GOT3 (cell line): ENCODE results near the gene CCDC121.

ENCODE experiments used
- DNase-seq: peaks from one replicate; lab custom pipeline; 2025; ENCODE audit warnings: mixed read lengths; lab: John Stamatoyannopoulos, UW

CCDC121 gene, protein sequence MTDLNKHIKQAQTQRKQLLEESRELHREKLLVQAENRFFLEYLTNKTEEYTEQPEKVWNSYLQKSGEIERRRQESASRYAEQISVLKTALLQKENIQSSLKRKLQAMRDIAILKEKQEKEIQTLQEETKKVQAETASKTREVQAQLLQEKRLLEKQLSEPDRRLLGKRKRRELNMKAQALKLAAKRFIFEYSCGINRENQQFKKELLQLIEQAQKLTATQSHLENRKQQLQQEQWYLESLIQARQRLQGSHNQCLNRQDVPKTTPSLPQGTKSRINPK

GRCh38 chr2:27628767-27629709, at the start of gene CCDC121, which contains the start of gene GPN1:
CCDC121 (minus strand) TSS chr2:27629012; CDS start chr2:27627799, 1,213 bp downstream.
GPN1 (plus strand) TSS chr2:27629050; CDS start chr2:27629059, 9 bp downstream.
- peak; percentile 81 for DNase-seq

DNA sequence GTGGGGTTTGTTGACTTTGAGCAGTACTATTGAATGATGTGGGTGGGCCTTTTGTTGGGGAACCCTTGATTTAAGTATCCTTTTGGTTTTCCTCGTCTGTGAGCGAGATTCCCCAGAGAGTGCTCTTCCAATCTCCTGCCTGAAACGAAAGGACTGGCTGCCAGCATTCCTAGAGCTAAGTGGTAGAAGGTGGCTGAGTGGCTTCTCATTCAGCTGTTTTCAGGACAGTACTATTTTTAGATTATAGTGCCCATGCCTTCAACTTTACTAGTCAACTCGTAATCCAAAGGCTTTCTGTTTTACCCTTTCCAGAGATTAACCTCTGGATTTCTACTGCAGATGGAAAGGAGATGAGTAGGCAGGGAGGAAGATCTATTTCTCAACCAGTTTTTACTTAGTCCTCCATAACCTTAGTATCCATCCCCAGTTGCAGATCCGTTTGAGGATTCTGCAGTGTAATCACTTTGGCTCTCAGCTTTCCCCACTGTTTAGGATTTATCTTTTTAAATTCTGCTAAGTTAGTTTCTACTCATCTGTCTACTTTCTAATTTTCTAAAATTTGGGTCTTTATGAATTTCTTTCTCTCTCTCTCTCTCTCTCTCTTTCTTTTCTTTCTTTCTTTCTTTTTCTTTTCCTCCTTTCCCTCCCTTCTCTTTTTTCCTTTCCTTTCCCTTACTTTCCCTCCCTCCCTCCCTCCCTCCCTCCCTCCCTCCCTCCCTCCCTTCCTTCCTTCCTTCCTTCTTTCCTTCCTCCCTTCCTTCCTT, 44.1 kb upstream of the CCDC121 start:
- no peak for DNase-seq

DNA sequence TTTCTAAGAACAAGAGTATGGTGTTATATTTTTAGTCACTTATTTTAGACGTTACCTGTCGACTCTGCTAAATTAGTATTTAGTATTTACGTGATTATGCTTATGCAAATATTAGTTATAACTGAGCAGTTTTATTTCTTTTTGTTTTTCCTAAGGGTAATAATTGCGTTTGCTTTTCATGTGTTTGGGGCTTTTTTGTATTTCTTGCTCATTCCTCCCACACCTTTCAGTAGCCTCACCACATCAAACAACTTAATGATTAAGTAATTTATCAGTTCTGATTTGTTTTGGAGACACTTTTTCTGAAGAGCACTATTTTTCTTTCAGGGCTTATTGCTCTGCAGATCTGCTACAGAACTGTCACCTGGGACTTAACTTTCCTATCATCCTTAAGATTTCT, 42.4 kb upstream of the CCDC121 start:
- DNase-seq, result no peak

DNA sequence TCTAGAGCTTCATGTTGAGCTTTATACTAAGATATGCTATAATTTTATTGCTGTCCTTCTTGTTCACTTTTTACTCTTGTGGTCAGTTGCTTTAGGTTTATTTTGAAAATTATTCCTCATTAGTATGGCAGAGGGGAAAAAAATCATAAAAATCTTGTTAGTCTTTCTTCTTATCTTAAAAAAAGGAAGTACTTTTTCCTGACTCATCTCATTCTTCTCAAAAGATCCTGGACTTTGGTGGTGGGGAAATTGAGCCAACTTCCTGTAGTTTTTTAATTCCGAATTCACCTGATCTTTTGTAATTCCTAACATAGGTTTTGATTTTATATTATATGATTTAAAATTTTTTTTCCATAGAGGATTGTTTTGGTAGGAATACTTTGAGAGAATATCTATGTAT, 38.6 kb upstream of the CCDC121 start:
- no peak for DNase-seq

DNA sequence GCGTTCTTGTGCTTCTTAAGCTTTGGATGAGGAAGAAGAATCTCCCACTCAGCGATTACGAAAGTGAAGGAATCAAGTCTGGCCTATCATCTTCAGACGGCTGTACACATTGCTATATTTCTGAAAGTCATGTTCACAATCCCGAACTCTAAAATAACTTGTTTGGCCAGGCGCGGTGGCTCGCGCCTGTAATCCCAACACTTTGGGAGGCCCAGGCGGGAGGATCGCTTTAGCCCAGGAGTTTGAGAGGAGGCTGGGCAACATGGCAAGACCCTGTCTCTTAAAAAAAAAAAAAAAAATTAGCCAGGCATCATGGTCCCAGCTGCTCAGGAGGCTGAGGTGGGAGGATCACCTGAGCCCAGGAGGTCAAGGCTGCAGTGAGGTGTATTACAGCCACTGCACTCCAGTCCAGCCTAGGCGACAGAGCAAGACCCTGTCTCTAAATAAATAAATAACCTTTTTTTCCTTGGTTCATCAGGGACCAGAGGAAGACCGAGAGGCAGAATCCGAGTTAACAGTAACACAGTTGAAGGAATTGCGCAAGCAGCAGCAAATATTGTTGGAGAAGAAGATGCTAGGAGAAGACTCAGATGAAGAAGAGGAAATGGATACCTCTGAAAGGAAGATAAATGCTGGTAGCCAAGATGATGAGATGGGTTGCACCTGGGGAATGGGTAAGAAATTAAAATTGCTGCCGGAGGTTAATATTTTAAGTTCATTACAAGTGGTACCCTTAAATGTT, 36.0 kb upstream of the CCDC121 start:
- DNase-seq, result no peak

- no peak for DNase-seq
Observed at GRCh38 chr2:27664154-27664574, 35.4 kb upstream of the CCDC121 start.

DNA sequence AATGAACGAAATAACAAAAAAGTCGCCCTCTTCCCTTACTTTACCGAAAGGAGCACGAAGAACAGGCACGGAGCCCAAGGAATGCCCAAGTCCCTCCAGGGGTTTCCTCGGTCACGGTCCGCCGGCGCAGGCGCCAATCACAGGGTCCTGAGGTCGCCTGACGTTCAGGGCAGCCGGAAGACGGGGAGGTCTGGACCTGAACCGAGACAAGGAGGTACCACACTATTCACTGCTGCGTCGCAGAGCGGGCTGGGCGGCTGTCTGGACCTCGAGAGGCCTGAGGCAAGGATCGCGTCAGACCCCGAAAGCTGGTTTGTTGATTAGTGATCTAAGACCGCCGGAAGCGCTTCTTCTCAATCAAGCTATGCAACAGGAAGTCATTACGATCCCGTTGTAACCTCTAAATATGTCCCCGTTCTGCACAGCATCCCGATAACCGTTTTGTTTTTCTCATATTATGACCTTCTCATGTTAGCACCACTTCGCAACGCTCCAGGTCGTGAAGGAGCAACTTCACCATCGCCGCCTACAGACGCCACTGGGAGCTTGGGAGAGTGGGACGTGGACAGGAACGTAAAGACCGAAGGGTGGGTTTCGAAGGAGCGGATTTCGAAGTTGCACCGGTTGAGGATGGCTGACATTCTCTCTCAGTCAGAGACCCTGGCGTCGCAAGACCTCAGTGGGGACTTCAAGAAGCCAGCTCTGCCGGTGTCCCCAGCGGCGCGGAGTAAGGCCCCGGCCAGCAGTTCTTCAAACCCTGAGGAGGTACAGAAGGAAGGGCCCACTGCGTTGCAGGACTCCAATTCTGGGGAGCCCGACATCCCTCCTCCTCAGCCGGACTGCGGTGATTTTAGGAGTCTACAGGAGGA, 34.7 kb upstream of the CCDC121 start, which contains the start of the genes SLC4A1AP and SUPT7L:
SLC4A1AP (plus strand) TSS at position 605 of the 869 bp plus-strand sequence; CDS start at position 631, 26 bp downstream.
SUPT7L (minus strand) TSS at position 330 of the 869 bp plus-strand sequence. CDS start 1,422 bp downstream, outside the sequence.
- peak; percentile 53 for DNase-seq

- DNase-seq, result no peak
Observed at GRCh38 chr2:27661371-27661770, 32.6 kb upstream of the CCDC121 start.

DNA sequence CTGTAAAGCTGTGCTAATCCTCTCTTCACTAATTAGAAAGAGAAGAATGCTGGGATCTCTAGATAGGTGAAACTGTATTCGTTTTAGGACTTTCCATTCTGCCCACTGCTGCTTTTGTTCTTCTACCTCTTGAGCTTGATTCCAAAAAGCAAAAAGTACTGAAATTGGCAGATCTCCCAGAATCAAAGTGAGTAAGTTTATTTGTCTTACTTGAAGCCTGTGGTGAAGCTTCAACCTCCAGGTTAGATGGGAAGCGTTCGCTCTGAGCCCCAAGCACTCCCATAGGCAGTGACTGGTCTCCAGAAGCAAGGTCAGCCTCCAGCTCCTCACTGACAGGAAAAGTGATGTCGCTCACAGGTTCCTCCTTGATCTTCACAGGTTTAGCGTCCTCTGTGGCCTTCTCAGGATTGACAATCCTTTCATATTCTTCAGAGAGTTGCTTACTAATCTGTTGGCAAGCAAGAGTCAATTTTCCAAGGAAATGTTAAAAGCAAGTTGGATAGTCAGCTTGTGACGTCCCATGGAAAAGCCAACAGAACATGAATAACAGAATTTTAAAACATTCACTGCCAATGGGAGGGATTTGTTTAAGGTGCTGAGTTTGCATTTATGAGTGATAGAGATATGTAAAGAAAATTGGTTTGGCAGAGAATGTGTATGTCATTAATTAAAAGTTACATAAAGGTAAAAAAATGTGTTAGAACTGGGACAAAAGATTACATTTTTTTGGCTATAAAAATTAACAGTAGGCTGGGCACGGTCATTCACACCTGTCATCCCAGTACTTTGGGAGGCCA, 26.5 kb upstream of the CCDC121 start:
- DNase-seq, result no peak

GRCh38 chr2:27653397-27653796, 24.6 kb upstream of the CCDC121 start:
- no peak for DNase-seq

DNA sequence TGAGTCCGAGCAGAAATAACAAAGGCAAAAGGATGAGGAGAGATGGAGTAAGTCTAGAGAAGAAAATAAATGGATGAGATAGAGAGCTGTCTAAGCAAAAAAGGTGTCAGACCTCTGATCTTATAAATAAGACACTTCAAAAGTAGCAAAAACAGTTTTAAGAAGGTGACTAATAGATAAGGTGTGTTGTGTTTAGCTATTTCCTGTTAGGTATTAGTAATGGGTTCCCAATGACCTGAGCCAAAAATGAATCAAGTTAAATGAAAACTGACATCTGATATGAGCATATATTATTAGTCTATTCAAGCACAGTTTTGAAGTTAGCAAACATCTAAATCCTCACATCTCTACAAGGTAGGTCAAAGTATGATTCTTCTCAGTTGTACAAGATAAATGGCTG, 24.0 kb upstream of the CCDC121 start:
- no peak for DNase-seq

- no peak for DNase-seq
Observed at GRCh38 chr2:27652341-27652740, 23.5 kb upstream of the CCDC121 start.

DNA sequence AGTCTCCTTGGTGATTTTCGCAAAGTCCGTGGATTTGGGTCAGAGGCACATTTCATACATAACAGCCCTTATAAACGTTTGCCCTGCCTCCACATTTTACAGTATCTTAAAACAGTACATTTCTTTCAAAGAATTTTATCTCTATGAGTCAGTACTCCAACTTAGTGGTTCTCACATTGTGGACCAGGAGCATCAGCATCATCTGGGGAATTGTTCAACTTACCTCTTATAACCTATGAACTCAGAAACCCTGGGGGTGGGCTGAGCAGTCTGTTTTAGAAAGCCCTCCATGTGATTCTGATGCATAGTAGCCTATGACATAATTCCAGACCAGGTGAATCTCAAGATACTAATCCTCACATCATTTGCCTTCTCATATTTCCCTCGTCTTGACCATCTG, 22.2 kb upstream of the CCDC121 start:
- no peak for DNase-seq

DNA sequence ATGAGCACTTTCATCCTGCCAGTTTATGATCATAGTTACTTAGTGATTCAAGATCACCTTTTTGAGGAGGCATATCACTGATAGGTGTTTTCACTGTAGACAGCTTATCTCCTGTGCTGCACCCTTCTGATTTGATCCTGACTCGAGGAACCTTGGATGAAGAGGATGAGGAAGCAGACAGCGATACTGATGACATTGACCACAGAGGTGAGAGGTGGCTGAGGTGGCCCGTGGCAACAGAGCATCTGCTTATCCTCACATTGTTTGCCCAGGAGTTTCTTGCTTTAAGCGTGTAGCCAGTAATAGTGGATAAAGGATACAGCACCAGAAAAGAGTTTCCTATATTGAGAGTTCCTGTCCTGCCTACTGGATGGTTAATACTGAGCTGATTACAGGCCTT, 18.9 kb upstream of the CCDC121 start:
- no peak for DNase-seq

DNA sequence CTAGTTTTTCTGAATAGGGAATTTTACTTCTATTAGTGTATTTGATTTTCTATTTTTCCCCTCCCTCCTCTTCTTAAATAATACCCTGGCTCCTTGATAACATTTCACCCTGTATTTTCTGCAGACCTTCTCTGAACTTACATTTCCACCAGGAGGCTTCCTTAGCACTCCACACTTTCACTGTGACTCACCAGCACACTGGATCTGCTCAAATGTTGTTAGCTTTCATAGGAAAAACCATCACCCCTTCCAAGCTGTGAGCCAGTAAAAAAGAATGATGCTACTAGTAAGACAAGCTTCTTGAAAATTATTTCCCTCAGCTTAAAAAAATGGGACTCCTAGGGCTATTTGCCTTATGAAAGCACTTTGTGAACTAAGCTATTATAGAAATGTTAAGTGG, 18.5 kb upstream of the CCDC121 start:
- no peak for DNase-seq

- no peak for DNase-seq
Observed at GRCh38 chr2:27645197-27645596, 16.4 kb upstream of the CCDC121 start.

DNA sequence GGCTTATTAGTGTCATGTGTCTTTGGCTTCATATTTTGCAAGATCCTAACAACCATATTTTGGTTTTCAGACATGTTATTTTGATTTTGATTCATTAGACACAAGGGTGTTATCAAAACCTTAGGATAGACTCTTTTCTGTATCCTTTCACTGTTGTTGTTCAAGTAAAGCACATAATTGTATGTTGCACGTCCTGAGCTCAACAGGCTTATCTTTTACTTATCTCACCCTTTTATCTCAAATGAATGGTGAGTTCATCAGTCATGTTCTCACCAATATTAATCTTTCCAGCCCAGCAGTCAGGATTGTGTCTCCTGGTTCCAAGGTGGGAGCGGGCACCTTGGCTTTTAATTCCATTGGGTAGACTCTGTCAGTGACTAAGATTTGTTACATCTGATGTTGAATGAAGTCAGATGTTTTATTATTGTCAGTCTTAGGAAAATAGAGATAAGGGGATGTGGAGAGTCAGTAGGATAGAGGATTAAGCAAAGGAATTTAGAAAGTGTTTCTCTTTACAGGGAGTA, 12.0 kb upstream of the CCDC121 start:
- DNase-seq, result no peak

DNA sequence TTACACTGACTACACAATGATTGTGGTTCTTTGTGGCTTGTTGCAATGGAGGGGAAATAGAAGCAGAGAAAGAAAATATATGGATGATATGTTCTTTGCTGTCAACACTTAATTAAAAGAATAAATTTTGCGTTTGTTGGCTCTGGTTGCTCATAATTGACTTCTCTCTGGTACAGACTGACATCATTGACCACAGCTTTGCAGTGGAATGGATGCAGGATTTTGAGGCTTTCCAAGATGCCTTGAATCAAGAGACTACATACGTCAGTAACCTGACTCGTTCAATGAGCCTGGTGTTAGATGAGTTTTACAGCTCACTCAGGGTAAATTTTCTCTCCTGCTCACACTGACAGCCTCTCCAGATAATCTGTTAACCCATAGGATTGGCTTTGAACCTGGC, 9.9 kb upstream of the CCDC121 start:
- DNase-seq, result no peak

DNA sequence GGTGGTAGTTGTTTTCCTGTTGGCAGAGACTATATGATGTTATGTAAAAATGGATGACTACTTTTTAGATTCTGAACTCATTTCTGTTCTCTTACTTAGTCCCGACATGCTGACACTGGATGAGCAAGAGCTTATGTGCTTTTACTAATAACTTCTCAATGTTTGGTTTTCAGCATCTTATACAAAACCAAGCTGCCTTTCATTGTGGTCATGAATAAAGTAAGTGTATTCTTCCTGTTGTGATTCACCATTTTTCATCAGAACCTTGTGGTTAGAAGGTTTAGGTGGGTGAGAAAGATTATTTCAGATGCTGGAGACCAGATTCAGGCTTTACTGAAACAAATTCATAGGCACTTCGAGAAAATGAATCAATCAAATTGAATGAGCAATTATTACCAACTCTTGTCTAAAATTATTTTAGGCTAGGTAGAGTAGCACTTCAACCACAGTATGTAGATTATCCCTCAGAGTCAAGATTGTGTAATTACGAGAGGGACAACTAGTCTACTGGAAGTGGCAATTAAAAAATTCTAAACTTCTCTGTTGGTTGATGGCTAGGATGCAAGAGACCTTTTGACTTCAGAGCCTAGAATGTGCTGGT, 9.3 kb upstream of the CCDC121 start:
- no peak for DNase-seq
